ENCODE data around the gene VPS4A.

DNA sequence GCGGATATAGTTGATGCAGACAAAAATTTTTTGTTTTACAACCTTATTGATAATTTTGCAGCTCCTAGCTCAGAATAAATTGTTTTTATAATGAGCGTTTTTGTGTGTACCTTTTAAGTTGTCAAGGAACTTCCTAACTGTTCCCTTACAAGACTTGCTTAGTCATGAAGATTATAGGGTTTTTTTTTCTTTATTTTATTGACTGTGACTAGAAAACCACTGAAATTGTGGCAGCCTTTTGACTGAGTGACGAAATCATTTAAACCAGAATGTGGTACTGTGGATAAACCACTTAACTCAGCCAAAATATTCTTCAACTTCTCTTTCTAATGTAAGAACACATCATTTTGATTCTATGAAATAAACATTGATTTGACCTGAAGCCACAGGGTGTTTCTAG, 40.8 kb upstream of the VPS4A start:
- TF ChIP-seq, protein P1, sequence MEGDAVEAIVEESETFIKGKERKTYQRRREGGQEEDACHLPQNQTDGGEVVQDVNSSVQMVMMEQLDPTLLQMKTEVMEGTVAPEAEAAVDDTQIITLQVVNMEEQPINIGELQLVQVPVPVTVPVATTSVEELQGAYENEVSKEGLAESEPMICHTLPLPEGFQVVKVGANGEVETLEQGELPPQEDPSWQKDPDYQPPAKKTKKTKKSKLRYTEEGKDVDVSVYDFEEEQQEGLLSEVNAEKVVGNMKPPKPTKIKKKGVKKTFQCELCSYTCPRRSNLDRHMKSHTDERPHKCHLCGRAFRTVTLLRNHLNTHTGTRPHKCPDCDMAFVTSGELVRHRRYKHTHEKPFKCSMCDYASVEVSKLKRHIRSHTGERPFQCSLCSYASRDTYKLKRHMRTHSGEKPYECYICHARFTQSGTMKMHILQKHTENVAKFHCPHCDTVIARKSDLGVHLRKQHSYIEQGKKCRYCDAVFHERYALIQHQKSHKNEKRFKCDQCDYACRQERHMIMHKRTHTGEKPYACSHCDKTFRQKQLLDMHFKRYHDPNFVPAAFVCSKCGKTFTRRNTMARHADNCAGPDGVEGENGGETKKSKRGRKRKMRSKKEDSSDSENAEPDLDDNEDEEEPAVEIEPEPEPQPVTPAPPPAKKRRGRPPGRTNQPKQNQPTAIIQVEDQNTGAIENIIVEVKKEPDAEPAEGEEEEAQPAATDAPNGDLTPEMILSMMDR (IDR thresholded peaks at IDR 0.05), result no peak
- no peak for TF ChIP-seq POLR2A (IDR thresholded peaks at IDR 0.05)
